ENCODE measurements around the gene EPB41L1.

DNA sequence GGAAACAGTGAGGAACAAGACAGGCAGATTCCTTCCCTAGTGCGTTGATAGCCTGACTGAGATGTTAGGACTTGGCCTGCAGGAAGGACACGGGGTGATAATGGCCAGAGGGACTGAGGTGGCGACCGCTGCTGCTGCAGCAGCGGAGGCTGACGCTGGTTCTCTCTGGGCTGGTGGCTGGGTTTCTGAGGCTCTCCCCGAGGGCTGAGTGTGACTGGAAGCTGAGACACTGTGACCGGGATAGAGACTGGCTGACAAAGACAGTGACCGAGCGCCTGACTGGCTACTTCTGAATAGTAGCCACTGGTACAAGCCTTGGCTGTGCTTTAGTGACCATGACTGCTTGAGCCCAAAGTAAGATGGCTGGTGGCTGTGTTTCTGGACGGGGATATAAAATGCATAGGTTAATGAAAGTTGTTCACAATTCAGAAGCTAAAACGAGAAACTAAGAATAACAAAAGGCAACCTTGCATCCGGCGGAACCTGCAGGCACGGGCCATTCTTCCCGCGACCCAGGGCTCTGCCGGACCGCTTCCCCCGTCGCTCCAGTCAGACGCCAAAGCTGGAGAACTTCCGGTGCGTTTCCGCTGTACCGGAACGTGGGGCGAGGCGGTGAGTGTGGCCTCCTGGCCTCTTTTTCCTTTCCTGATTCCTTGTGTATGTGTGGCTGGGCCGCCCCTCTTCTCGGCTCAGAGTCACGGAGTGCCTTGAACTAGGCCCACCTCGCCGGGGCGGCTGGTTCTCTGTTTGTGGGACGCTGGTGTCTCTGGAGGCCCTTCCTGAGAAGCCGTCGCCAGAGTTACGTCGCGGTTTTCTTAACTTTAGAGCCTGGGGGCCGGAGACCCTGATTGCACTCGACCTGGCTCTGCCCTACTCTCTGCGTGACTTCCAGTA lies 81.6 kb downstream of the EPB41L1 start, which contains the start of gene AAR2:
- TF ChIP-seq, protein P1, sequence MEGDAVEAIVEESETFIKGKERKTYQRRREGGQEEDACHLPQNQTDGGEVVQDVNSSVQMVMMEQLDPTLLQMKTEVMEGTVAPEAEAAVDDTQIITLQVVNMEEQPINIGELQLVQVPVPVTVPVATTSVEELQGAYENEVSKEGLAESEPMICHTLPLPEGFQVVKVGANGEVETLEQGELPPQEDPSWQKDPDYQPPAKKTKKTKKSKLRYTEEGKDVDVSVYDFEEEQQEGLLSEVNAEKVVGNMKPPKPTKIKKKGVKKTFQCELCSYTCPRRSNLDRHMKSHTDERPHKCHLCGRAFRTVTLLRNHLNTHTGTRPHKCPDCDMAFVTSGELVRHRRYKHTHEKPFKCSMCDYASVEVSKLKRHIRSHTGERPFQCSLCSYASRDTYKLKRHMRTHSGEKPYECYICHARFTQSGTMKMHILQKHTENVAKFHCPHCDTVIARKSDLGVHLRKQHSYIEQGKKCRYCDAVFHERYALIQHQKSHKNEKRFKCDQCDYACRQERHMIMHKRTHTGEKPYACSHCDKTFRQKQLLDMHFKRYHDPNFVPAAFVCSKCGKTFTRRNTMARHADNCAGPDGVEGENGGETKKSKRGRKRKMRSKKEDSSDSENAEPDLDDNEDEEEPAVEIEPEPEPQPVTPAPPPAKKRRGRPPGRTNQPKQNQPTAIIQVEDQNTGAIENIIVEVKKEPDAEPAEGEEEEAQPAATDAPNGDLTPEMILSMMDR (IDR thresholded peaks at IDR 0.05) = no peak
- no peak for TF ChIP-seq ZFX (IDR thresholded peaks at IDR 0.05; ENCODE audit: borderline replicate concordance)
